ENCODE results near the gene ADAMTS12. TPM values are rescaled to one million over a fixed set of nuclear protein-coding genes. Genes with fewer than 3 reads are reported as not detected.

Gene ADAMTS12
- polyA plus RNA-seq, 1 of the 3 experiments (the other 2 are of a cell fraction) = 2.5 TPM

- H3K9me3 ChIP-seq = no peaks in the 10 kb centered on the region
- H3K4me1 ChIP-seq (ENCODE audit: control insufficient read depth in 1 of 2, insufficient read depth in 2 of 2, low read depth in 1 of 2, low read length in 1 of 2) = no peaks in the 10 kb centered on the region
- no peak overlapping the region for H3K27ac ChIP-seq (ENCODE audit: low read depth in 2 of 2, low read length in 1 of 2)
- H2AFZ ChIP-seq (ENCODE audit: low read depth) = no peak overlapping the region
- H3K27me3 ChIP-seq (ENCODE audit: insufficient read depth) = no peaks in the 10 kb centered on the region
- H3K4me3 ChIP-seq (ENCODE audit: low read depth in 2 of 2, low read length in 1 of 2) = no peak overlapping the region
- WGBS (ENCODE audit: low lambda C conversion rate) = 97% methylated on average over 2 of the region's 2 CpGs
- peaks cover 24 to 32% of the 10 kb centered on the region in 2 experiments for H3K36me3 ChIP-seq (replicated peaks in 1 of 2; ENCODE audit: control insufficient read depth in 1 of 2, insufficient read depth in 2 of 2, low read length in 1 of 2)
- CTCF ChIA-PET = interaction anchor here (1.2 kb wide), 2 partner anchors 8 to 16 kb away, joined by 3 to 4 read pairs; no protein-coding TSS in a partner anchor
- no peak for TF ChIP-seq MEF2A (IDR thresholded peaks at IDR 0.05; ENCODE audit: borderline replicate concordance, low read depth)
- no peak for TF ChIP-seq GABPA (IDR thresholded peaks at IDR 0.05; ENCODE audit: low read depth)
- no peak for TF ChIP-seq TEAD4 (IDR thresholded peaks at IDR 0.05; ENCODE audit: borderline replicate concordance, insufficient read depth)
- TF ChIP-seq MXI1 (IDR thresholded peaks at IDR 0.05; ENCODE audit: low read depth, low read length) = no peak
- no peak for TF ChIP-seq EP300 (IDR thresholded peaks at IDR 0.05; ENCODE audit: borderline replicate concordance in 1 of 2, low read depth in 1 of 2, low read length in 1 of 2)
- TF ChIP-seq ELF1 (IDR thresholded peaks at IDR 0.05) = no peak
- TF ChIP-seq RXRA (IDR thresholded peaks at IDR 0.05; ENCODE audit: borderline replicate concordance, low read depth) = no peak
- TF ChIP-seq POLR2AphosphoS5 (IDR thresholded peaks at IDR 0.05; ENCODE audit: low read depth, low read length) = no peak
- H4K20me1 ChIP-seq (ENCODE audit: insufficient read depth) = no peaks in the 10 kb centered on the region
- POLR2A ChIA-PET = no interaction called here
- no peak for DNase-seq
- no peaks in the 10 kb centered on the region for H3K79me2 ChIP-seq (ENCODE audit: insufficient read depth)
- H3K9ac ChIP-seq = no peak overlapping the region
- no peak overlapping the region for H3K4me2 ChIP-seq
- no peaks in the 10 kb centered on the region for H3K9me2 ChIP-seq
- peaks cover 6% of the 10 kb centered on the region for H3F3A ChIP-seq (replicated peaks; ENCODE audit: insufficient read depth)
Measured at GRCh38 chr5:33477816-33478215, 414.0 kb downstream of the ADAMTS12 start.

GRCh38 chr5:33476992-33477391, 414.8 kb downstream of the ADAMTS12 start:
- no peak for DNase-seq
- POLR2A ChIA-PET = no interaction called here
- Histone ChIP-seq H3K27ac (ENCODE audit: low read depth in 2 of 2, low read length in 1 of 2) (no peak overlapping the region), H3K4me2 (no peak overlapping the region), H3F3A (replicated peaks; ENCODE audit: insufficient read depth) (peaks cover 6% of the 10 kb centered on the region), H2AFZ (ENCODE audit: low read depth) (no peak overlapping the region), H4K20me1 (ENCODE audit: insufficient read depth) (no peaks in the 10 kb centered on the region), H3K27me3 (ENCODE audit: insufficient read depth) (no peaks in the 10 kb centered on the region), H3K79me2 (ENCODE audit: insufficient read depth) (no peaks in the 10 kb centered on the region), H3K36me3 (replicated peaks in 1 of 2; ENCODE audit: control insufficient read depth in 1 of 2, insufficient read depth in 2 of 2, low read length in 1 of 2) (peaks cover 30 to 40% of the 10 kb centered on the region in 2 experiments), H3K9ac (no peak overlapping the region), H3K9me3 (no peaks in the 10 kb centered on the region), H3K9me2 (no peaks in the 10 kb centered on the region), H3K4me1 (ENCODE audit: control insufficient read depth in 1 of 2, insufficient read depth in 2 of 2, low read depth in 1 of 2, low read length in 1 of 2) (no peaks in the 10 kb centered on the region), H3K4me3 (ENCODE audit: low read depth in 2 of 2, low read length in 1 of 2) (no peak overlapping the region)
- CTCF ChIA-PET = interaction anchor here (0.8 to 1.2 kb wide), 2 partner anchors 16 to 41 kb away, joined by 3 to 4 read pairs; no protein-coding TSS in a partner anchor
- TF ChIP-seq ELF1 (IDR thresholded peaks at IDR 0.05) (no peak), MXI1 (IDR thresholded peaks at IDR 0.05; ENCODE audit: low read depth, low read length) (no peak), RAD21 (IDR thresholded peaks at IDR 0.05; ENCODE audit: low read length) (no peak), JUND (IDR thresholded peaks at IDR 0.05) (no peak), REST (IDR thresholded peaks at IDR 0.05; ENCODE audit: low read depth, low read length) (no peak), TEAD4 (IDR thresholded peaks at IDR 0.05; ENCODE audit: borderline replicate concordance, insufficient read depth) (no peak), TCF12 (IDR thresholded peaks at IDR 0.05) (no peak), IRF3 (IDR thresholded peaks at IDR 0.05; ENCODE audit: low read depth, low read length) (no peak), MAX (IDR thresholded peaks at IDR 0.05; ENCODE audit: low read depth) (no peak), RCOR1 (IDR thresholded peaks at IDR 0.05; ENCODE audit: low read length) (no peak), CHD2 (IDR thresholded peaks at IDR 0.05; ENCODE audit: low read length, partially characterized antibody) (no peak)
- 92% methylated on average over 3 of the region's 3 CpGs for WGBS (ENCODE audit: low lambda C conversion rate)

All from SK-N-SH (cell line).